Vagina (tissue), 2 donors: ENCODE data around the gene SERPINB10.

Source experiments
- POLR2A ChIP-seq, 2 donors: fragments of 450-650 bp; IDR thresholded peaks; one replicate each; pipeline ENCODE4 v1.6.1; 2017; ENCODE audit warnings: antibody characterized with exemption in 2 of 2, mild to moderate bottlenecking in 2 of 2, moderate library complexity in 2 of 2
- TF ChIP-seq, protein P1 (sequence below), 3 experiments: fragments of 450-650 bp in 2 of 3; fragments of 200-600 bp in 1 of 3; sonication (generic) in 1 of 3; IDR thresholded peaks; one replicate each; pipeline ENCODE4 v1.5.1; 2017 to 2019; ENCODE audit warnings: antibody characterized with exemption in 3 of 3, mild to moderate bottlenecking in 2 of 3, moderate library complexity in 2 of 3

DNA sequence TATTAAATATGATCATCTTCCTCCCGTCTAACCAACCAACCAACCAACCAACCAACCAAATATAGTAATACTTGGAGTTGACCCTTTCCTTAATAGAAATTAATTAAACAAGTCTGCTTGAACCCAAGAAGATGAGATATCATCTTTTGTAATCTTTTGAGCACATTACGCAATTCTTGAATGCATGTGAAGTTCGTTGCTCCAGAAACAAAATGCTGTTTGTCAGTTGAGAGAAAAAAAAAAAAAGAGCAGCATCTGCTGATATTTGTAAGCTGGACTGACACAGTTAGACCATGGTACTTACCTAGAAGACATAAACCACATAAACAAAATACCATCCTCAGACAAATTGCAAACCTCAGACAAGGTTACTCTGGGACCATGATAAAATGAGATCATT is 29.4 kb upstream of the SERPINB10 start:
- TF ChIP-seq, protein P1, sequence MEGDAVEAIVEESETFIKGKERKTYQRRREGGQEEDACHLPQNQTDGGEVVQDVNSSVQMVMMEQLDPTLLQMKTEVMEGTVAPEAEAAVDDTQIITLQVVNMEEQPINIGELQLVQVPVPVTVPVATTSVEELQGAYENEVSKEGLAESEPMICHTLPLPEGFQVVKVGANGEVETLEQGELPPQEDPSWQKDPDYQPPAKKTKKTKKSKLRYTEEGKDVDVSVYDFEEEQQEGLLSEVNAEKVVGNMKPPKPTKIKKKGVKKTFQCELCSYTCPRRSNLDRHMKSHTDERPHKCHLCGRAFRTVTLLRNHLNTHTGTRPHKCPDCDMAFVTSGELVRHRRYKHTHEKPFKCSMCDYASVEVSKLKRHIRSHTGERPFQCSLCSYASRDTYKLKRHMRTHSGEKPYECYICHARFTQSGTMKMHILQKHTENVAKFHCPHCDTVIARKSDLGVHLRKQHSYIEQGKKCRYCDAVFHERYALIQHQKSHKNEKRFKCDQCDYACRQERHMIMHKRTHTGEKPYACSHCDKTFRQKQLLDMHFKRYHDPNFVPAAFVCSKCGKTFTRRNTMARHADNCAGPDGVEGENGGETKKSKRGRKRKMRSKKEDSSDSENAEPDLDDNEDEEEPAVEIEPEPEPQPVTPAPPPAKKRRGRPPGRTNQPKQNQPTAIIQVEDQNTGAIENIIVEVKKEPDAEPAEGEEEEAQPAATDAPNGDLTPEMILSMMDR (IDR thresholded peaks at IDR 0.05) = no peak
- TF ChIP-seq POLR2A (IDR thresholded peaks at IDR 0.05) = no peak
